GM12891 (cell line): Measurements from ENCODE around the gene ZMIZ1.

Experiments
- PAX5 ChIP-seq: IDR thresholded peaks from 2 replicates; pipeline ENCODE4 v1.6.1; 2011; ENCODE audit warnings: low read length, moderate library complexity, mild to moderate bottlenecking; ENCODE audit not compliant: insufficient read depth, severe bottlenecking
- POLR2AphosphoS5 ChIP-seq: IDR thresholded peaks from 2 replicates; pipeline ENCODE4 v1.6.1; 2011; ENCODE audit warnings: low read depth, low read length, control low read depth

DNA sequence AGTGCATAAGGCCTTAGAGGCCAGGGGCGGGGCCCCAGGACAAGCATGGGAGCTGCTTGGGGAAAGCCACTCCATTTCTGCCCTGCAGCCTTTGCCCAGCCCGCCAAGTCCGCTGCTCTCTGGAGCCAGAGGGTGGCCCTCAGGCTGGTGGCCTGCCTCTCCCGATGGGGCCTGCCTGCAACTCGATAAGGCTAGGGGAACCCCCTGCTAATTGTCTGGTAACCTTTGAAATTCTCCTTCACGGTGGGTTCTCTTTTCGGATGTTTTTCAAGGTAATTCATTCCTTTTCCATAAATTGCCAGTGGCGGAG lies 94.9 kb downstream of the ZMIZ1 start:
- TF ChIP-seq PAX5 (no peak), POLR2AphosphoS5 (no peak)
